ENCODE measurements around the gene BSND.

The BSND gene

DNA sequence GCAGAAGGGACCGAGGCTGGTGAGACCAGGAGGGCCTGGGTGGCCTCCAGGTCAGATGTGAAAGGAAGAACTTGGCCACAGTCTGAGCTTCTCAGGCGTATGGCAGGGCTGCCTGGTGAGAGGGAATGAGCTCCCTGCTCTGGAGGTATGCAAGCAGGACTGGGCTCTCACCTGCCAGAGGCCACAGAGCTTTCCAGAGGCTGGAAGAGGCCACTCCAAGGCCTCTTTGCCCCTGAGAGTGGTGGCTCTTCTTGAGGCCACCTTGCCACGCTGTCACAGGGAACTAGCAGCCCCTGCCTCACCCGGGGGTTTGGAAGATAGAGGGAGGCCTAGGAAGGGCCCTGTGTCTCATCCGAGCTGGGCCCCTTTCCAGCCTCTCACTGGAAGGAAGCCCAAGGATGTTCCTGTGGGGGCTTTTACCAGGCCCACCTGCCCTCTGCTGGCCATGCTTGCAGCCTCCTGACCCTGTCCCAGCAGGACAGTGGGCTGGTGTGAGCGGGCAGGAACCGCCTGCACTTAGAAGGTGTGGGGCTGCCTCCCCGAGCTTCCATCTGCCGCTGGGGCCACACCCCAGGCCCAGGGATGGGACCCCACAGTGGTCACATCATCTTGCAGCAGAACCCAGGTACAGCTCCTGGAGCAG, 50.7 kb downstream of the BSND start:
- DNase-seq: no peak

DNA sequence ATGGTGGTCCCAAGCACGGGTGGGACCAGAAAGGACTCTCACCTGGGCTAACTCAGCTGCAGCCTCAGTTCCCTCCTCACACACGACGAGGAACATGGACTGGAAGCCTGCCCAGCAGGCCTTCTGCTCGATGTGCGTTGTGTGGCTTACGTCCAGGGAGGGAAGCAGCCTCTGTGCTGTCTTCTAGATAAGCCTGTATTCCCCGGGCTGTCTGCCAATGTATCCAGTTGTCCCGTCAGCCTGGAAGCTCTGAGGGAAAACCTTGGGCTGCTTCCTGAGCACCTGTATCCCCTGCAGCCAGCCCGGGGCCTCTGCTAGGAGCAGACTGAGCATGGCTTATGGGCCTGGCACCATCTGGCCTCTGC, 51.2 kb downstream of the BSND start:
- no peak for DNase-seq

DNA sequence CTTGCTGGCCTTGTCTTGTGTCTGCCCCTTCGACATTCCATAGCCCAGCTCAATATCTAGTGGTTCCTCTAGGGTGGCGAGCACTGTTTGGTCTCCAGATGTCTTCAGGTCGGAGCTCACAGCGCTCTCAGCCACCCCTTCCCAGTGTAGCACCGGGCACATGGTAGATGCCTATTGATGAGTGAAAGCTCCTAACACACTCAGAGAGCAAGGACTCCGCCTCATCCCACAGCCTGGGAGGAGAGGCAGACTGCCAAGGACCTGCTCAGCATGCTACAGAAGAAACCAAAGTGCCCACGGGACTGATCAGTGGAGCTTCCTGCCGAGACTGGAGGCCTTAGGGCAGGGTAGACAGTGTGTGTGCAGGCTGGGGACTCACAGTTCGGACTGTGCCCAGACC, 51.5 kb downstream of the BSND start:
- DNase-seq: no peak

DNA sequence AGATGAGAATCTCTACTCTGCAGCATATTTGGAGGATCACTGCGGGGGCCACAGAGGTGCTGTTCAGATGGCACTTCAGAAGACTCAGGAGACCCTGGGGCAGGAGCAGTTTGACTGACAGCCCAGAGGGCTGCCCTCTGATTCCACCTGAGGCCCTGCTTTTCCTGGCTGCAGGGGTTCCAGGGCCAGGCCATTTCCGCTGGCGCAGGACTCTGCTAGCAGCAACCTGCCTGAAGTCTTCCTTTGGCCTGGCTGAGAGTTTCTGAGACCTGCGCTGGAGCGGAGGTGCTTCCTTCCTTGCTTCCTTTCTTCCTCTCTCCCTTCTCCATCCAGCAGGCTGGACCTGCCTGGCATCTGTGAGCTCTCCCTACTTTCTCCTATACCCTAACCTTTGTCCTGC, 52.4 kb downstream of the BSND start:
- no peak for DNase-seq

DNA sequence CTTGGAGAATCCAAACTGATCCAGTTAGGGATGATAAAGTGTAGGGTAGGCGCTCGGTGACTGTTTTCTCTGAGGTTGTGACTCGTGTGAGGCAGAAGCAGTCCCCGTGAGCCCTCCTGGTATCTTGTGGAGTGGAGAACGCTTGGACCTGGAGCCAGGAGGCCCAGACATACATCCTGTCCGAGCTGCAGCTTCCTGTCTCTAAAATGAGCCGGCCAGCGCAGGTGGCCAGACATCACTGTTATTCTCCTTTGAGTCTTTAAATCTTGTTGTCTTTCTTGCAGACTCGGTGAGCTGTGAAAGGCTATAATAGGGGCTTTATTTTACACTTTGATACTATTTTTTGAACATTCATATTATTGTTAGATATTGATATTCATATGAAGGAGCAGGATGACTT, 52.9 kb downstream of the BSND start:
- no peak for DNase-seq

DNA sequence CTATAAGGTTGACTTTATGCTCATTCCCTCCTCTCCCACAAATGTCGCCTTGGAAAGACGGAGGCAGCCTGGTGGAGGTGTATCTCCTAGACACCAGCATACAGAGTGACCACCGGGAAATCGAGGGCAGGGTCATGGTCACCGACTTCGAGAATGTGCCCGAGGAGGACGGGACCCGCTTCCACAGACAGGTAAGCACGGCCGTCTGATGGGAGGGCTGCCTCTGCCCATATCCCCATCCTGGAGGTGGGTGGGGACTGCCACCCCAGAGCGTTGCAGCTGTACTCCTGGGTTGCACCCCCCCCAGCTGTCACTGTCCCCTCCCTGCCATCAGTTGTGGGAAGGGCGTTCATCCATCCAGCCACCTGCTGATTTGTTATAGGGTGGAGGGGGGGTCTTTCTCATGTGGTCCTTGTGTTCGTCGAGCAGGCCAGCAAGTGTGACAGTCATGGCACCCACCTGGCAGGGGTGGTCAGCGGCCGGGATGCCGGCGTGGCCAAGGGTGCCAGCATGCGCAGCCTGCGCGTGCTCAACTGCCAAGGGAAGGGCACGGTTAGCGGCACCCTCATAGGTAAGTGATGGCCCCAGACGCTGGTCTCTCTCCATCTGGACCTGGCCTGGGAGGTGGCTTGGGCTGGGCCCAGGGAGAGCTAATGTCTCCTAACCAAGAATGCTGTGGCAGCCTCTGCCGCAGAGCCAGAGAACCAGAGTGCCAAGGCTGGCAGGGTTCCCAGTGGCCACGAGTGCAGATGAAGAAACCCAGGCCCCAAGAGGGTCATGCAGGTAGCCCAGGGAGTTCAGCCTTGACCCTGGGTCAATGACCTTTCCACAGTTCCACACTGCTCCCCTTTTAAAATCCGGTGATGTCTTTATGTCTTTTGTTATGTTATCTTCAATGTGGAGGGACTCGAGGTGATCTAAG, 53.7 kb downstream of the BSND start:
- DNase-seq: no peak

DNA sequence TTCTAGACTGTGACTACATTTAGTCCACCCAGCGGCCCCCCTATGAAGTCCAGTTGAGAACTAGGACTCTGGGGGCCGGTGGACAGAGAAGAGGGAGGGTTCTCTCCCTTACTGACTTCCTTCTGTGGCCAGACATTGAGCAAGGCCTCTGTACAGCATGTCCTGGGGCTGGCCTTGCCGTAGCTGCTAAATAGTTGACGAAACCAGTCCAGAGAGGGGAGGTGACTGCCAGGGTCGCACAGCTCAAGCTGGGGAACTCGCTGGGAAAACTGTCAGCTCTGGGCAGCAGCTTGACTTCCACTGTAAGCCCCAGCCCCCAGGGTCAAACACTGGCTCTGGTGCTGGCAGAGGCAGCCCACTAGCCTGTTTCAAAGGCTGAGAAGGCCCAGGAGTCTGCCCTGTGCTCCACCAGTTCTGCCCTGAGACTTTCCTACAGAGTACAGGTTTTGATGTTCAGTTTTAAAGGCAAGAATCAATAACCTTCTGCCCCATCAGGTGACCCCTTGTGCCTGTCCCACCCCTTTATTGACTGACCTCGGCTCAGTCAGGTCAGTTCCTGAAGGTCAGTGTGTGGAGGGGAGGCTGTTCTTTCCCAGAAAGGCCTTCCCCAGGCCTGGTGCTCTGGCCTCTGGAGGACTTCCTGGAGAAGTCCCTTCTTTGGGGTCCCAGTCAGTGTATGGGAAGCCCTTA, 54.7 kb downstream of the BSND start:
- no peak for DNase-seq

DNA sequence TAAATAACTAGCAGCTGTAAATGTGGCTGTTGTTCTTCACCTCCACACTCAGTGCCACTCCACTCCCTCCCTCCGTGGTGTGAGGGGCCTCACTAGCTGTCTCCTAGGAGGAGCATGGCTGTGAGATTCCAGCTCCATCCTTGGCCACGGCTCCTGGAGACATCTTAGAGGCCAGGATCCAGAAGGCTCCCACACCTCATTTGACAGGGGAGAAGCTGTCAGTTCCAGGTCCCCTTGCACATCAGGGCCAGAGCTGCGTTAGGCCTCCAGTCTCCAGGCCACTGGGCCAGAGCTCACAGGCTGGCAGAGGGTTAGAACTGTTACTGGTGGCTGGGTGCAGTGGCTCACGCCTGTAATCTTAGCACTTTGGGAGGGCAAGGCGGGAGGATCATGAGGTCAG, 55.7 kb downstream of the BSND start:
- no peak for DNase-seq

DNA sequence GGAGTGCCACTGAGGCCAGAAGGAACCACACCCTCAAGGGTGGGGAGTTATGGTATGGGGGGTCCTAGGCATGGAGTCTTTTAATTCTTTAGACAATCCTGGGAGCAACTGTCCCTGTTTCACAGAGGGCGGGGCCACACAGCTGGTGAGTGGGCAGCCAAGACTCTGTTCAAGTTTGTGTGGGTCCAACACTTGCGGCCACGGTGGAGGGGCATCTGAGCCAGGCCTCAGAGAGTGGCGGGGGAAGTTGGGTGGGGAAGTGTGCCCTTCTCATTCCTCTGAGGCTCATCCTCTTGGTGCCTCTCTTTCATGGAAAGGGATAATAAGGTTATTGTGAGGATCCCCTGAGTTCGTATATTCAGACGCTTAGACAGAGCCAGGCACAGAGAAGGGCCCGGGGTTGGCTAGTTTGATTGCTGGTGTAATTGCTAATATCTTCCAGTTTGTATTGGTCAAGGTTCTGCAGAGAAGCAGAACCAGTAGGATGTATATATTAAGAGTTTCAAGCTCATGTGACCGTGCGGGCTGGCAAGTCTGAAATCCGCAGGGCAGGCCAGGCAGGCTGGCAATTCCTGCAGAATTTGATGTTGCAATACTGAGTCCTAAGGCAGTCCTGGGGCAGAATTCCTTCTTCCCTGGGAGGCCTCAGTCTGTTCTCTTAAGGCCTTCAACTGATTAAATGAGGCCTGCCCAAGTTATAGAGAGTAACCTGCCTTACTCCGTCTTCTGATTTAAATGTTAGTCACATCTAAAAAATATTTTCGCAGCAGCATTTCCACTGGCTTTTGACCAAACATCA, 56.5 kb downstream of the BSND start:
- no peak for DNase-seq

DNA sequence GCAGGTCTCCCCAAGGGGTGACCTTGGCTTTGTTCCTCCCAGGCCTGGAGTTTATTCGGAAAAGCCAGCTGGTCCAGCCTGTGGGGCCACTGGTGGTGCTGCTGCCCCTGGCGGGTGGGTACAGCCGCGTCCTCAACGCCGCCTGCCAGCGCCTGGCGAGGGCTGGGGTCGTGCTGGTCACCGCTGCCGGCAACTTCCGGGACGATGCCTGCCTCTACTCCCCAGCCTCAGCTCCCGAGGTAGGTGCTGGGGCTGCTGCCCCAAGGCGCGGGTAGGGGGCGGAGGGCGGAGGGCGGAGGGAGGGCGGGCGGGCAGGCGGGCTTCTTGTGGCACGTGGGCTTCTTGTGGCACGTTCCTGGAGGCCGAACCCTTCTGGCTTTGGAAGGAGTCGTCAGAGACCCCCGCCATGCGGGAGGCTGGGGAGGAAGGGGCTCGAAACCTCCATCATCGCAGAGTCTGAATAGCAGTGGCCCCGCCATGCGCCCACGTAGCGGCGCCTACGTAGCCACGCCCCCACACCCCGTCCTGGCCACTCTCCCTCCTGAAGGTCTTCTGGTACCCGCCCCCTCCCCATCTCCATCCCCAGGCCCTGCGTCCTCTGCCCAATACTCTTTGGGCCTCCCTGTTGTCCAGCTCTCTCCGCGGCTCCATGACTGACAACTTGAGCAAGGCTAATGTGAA, 57.4 kb downstream of the BSND start:
- no peak for DNase-seq

DNA sequence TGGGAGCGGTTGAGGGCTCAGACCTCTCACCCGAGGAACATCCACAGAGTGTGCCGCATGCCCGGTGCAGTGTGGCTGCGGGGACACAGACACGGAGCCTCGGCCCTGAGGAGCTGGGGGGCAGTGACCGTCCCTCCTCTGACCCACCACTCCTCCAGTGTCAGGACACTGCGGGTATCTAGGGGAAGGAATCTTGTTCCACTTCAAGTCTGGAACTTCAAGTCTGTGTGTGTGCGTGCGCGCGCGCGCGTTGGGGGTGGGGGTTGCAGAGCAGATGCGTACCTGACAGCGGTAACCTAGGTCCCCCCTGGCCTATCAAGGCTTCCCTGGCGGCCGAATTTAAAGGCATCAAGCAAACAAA, 57.9 kb downstream of the BSND start:
- DNase-seq: no peak

DNA sequence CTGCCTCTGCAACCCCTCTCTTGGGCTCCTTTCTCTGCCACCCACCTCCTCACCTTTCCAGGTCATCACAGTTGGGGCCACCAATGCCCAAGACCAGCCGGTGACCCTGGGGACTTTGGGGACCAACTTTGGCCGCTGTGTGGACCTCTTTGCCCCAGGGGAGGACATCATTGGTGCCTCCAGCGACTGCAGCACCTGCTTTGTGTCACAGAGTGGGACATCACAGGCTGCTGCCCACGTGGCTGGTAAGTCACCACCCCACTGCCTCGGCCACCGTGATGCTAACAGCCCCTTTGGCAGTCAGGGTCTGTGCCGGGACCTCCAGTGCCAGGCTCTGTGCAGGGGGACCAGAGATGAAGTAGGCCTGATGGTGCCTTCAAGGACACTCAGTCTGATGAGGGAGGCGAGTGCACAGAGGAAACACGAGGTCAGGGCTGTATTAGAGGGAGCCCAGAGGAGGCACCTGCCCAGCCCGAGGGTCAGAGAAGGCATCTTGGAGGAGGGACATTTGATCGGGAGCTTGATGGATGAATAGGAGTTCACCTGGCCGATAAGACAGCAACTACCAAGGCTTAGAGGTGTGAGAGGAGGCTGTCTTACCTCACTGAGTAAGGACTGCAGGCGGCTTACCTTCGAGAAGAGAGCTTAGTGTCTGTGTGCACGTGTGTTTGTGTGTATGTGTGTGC, 58.7 kb downstream of the BSND start:
- DNase-seq: no peak

DNA sequence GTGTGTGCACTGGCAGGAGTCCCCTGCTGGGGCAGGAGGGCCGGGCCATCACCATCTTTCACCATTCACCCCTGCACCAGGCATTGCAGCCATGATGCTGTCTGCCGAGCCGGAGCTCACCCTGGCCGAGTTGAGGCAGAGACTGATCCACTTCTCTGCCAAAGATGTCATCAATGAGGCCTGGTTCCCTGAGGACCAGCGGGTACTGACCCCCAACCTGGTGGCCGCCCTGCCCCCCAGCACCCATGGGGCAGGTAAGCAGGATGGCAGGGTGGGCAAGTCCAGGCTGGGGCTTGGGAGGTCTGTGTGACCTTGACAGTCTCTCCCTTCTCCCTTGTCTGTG, 59.2 kb downstream of the BSND start:
- DNase-seq: no peak

DNA sequence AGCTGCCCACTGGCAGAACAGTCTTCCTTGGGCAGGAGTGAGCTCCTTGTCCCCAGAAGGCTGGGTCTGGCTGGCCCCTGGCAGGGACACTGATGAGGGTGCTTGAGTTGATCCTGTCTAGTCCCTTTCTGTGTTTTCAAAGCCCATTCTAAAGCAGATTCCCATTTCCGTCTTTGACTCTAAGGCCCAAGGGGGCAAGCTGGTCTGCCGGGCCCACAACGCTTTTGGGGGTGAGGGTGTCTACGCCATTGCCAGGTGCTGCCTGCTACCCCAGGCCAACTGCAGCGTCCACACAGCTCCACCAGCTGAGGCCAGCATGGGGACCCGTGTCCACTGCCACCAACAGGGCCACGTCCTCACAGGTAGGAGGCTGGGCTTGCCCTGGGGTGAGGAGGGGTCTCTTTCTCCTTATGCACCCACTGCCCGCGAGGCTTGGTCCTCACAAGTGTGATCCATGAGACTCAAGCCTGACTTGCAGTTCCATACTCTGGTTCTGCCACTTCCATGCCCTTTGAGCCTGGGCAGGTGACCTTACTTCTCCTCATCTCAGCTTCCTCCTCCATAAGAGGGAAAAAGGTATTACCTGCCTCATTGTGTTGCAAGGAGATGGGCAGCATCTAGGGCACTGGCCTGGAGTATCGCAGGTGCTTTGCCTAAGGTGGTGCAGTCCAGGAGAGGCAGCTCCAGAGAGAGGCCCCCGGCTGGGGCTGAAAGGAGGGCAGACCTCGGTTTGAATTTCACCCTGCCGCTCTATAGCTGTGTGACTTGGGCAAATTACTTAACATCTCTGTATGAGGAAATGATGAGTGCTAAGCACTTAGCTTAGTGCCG, 60.8 kb downstream of the BSND start:
- no peak for DNase-seq

DNA sequence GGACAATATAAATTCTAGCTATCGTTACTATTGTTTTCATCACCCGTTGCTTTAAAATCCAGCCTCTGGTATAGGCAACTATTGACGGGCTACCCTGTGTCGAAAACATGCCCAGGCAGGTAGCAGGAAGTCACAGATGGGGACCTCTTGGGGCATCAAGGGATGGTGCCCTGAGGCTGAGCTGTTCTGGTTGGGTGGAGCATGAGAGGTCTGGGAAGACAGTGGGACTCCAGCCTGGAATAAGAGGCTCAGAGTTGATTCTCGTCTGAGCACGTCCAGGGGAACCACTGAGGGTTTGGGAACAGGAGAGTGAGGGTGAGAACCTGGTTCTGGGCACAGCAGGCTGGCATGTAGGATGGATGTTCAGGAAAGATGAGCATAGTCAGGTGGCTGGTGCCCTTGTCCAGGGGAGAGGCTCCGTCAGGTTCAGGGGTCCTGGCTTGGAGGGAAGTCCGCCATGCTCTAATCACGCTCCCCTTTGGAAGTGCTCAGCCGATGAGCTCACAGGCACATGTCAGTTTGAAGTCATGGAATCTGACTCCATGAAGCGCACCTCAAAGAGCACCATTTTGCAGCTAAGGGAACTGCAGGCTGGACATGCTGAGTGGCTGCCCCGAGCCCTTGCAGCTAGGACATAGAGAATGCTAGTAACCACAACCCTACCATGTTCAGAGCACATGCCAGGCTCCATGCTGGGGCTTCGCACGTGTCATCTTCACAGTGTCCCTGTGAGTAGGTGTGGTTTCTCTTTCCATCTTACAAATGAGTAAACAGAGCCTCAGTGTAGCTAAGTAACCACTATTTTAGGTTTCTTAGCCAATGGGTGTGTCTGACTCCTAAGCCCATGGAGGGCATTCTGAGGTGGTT, 61.6 kb downstream of the BSND start:
- DNase-seq: no peak

DNA sequence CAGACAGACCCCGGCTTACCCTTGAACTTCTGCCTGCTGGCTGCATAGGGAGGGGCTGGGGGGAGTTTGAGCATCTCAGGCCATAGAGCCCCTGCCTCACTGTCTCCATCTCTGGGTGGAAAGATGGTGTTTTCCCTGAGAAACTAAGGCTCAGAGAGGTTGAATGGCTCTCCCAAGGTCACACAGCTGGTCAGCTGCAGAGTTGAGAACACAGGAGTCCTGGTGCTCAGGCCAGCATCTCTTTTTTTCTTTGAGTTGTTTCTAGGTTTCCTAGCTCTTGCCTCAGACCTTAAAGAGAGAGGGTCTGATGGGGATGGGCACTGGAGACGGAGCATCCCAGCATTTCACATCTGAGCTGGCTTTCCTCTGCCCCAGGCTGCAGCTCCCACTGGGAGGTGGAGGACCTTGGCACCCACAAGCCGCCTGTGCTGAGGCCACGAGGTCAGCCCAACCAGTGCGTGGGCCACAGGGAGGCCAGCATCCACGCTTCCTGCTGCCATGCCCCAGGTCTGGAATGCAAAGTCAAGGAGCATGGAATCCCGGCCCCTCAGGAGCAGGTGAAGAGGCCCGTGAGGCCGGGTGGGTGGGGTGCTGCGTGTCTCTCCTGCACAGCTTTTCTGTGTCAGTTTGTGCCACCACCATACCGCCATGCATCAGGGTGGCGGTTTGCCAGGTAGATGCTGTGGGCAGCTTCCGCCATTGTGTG, 62.4 kb downstream of the BSND start:
- no peak for DNase-seq

Data from KG1 (cell line).